Dermis blood vessel endothelial cell (primary cell): ENCODE measurements around the gene MAP6D1. TPM values are rescaled to one million over a fixed set of nuclear protein-coding genes. Genes with fewer than 3 reads are reported as not detected.

ENCODE experiments used
- DNase-seq: peaks from one replicate; pipeline ENCODE4 v3.0.0; 2010
- total RNA-seq: library from RNA; depleted of rRNA; stranded (reverse); fragments of >200 nt; gene quantifications from 2 replicates; pipeline ENCODE4 v1.2.3, GENCODE V29; 2014

Gene MAP6D1
- 2.6 and 3.0 TPM in 2 replicates for total RNA-seq

DNA sequence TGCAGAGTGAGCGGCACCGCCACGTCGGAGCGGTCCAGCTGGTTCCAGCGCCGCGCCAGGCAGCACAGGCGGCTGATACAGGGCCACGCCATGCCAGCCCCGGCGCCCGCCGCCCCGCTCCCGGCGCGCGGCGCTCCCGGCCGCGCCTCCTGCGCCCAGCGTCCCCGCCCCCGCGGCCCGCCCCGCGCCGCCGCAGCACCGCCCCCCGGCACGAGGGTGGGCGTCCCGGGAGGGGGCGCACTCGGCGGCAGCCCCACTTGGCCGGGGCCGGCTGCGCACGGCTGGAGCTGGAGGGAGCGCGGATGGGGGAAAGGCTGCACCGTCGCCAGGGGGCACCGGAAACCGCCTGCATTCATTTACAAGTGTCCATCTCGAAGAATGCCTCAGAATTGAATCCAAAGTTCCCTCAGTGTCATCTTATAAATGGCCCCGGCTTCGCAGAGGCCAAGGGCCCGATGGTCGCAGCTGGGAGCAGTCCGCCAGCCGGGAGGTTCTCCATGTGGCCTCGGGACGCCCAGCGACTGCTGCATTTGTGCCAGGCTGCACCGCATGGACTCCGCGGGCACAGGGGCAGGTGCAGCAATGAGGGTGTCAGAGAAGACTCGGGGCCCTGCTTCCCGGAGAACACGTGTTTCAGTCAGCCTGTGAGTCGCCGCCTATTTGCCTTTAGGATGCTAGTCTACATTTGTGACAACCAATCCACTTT, at the start of gene MAP6D1:
MAP6D1 (minus strand) TSS at position 122 of the 706 bp plus-strand sequence; CDS start at position 92, 30 bp downstream.
- DNase-seq, result peak; percentile 48

DNA sequence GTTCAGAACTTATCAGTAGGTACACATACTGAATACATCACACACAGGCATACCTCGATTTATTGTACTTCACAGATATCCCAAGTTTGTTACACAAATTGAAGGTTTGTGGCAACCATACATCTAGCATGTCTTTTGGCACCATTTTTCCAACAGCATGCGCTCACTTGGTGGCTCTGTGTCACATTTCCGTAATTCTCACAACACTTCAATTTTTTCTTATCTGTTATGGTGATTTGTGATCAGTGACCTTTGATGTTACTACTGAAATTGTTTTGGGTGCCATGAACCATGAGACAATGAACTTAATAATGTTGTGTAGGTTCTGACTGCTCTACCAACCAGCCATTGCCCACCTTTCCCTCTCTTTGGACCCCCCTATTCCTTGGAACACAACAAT, 48.5 kb upstream of the MAP6D1 start:
- DNase-seq, result no peak

DNA sequence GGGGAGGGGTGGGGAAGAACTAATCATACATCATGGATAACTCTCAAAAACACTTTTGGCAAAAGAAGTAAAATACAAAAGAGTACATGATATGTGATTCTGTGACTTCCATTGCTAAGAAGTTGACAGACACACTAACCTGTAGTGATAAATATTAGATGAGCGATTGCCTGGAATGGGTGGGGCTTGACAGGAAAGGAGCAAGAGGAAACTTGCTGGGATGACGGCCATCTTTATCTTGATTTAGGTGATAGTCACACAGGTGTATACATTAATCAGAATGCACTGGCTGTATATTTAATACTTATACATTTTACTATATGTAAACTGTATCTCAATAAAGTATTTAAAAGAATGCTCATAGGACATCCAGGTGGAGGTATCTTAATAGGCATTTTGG, 46.2 kb upstream of the MAP6D1 start:
- DNase-seq, result no peak

DNA sequence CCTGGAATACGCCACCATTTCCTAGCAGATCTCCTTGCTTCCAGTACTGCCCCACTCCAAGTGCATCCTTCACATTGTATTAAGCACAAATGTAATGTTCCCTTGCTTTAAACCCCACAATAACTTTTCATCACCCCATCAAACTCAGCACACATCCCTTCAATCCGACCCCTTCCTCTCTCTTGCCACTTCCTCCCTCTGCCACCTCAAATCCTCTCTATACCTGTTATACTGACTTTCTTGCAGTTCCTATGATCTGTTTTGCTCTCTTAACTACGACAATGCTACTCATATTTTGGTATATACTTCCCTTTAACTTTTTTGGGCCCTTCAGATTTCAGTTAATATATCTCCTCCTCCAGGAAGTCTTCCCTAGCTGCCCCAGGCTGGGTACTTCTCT, 45.2 kb upstream of the MAP6D1 start:
- DNase-seq, result no peak

DNA sequence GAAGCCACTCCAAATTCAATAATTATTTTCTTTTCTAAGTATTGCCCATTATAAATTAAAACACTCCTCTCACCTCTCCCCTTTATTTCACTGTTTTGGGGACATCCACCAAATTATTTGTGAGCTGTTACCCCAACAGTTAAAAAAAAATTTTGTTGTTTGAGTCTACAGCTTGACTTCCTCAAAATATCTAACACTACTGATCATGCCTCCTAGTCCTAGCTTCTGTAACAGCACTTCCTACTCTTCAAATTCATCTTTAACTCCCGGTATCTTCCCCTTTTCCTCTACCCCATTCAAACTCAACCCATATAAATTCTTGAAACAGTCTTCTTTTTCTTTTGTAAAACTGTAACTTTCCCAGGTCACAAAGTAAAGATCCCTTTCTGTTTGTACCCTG, 43.4 kb upstream of the MAP6D1 start:
- DNase-seq, result no peak

DNA sequence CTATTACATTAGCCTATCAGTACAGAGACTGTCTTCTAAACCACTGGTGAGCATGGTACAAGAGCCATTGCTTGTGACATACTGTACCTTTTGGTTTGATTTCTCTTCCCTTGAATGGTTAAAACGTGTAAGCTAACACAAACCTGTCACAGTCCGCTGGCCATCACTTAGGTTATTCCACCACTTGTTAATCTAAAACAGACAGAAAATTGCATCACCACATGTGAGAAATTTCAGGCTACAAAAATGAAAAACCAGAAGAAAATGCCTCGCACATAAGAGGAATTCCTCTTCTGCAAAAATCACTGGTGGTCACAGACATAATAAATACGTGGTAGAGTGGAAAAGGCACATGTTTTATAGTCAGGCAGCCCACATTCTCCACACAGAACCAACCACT, 37.2 kb upstream of the MAP6D1 start:
- DNase-seq, result no peak

DNA sequence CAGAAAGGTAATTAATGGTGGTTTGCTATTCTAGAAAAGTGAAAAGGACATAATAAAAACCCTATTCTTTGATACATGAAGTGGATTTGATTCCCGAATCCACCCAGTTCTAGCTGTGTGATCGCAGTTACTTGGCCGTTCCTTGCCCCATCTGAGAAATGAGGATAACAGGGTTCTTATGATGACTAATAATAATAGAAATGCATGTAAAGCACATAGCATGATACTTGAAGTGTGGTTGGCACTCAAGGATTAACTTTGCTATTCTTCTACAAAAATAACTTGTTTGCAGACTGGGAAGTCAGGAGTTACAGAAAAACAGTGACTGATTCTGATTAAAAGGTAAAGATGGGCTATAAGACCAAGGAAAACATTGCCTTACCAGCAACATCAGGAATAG, 32.5 kb upstream of the MAP6D1 start:
- DNase-seq, result no peak

DNA sequence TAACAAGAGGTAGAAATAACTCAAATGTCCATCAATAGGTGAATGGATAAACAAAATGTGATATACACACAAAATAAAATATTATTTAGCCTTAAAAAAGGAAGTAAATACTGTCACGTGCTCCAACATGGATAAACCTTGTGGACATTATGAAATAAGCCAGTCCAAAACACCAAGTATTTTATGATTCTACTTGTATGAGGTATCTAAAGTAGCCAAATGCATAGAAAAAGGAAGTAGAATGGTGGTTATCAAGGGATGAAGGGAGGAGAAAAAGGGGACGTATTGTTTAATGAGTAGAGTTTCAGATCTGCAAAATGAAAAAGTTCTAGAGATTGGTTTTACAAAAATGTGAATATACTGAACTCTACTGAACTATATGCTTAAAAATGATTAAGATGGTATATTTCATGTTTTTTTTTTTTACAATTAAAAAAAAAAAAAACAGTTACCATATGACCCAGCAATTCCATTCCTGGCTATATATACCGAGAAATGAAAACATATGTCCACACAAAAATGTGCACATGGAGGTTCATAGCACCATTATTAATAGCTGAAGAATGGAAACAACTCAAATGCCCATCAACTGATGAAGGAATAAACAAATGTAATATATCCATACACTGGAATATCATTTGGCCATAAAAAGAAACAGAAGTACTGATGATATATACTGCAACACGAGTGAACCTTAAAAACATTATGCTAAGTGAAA, 29.1 kb upstream of the MAP6D1 start:
- DNase-seq, result no peak

DNA sequence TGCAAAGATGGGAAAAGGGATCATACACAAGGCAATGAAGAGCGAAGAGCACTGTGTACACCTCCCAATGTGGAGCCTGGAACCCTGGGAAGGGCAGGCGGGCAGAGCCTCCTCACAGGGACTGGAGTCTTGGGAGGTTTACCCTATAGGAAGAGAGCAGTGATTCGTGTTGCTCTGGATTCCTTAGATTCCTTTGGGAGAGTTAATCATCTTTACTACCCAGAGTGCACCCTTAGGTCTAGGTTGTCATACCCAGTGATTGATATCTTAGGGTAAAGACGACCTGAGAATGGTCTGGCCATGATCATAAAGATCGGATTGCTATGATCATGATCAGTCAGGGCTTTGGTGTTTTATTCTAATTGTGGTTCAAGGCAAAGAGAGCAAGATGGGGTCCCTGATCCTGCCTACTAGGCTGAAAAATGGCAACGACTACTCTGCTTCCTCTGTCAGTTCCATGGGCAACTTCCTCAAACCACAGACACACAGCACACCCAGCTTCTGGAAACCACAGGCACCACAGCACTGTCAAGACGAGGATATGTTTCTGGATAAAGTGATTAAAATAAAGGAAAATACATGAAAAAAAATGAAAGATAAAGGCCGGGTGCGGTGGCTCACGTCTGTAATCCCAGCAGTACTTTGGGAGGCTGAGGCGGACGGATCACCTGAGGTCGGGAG, 20.4 kb upstream of the MAP6D1 start:
- DNase-seq, result no peak

DNA sequence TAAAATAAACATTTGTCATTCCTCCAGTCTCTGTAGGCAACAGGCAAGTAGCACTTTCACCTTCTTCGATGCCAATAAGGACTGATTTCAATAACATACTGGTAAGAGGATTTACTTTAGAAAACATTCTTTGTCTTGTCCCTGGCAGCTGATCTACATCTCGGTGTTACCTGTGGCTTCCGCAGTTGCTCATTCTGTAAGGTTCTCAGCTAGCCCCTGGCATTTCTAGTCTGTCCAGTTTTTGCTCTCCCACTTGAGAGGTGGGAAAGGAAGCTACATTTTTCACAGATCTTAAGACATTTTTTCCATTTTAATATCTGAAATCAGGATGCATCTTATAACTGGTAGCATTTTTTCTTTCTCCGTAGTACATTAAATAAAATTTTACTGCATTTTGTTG, 19.7 kb upstream of the MAP6D1 start:
- DNase-seq, result no peak

DNA sequence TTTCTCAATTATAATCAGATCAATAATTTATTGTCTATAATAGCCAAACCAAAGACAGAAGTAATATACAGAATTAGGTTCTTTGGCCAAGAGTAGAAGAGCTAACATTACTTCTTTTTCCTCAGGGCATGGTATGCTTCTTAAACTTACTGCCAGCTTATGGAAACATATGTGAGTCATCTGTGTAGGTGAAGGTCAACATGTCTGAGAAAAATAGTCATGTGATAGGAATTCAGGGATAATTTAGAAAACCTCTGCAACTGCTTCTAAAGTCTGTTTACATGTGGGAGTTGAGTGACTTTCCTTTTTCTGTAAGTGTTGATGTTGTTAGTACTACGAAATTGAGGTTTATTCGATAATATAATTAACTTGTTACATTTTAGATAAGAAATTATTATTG, 19.2 kb upstream of the MAP6D1 start:
- DNase-seq, result peak; percentile 68

DNA sequence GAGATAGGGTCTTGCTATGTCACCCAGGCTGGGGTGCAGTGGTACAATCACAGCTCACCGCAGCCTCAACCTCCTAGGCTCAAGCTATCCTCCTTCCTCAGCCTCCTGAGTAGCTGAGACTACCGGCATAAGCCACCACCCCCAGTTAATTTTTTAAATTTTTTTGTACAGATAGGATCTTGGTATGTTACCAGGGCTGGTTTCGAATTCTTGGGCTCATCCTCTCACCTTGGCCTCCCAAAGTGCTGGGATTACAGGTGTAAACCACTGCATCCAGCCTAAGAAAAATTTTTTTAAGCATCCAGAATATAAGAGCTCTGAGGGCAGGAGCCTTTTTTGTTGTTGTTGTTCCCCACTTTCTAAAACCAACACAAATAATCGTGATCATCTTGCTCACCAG, 14.4 kb upstream of the MAP6D1 start:
- no peak for DNase-seq

DNA sequence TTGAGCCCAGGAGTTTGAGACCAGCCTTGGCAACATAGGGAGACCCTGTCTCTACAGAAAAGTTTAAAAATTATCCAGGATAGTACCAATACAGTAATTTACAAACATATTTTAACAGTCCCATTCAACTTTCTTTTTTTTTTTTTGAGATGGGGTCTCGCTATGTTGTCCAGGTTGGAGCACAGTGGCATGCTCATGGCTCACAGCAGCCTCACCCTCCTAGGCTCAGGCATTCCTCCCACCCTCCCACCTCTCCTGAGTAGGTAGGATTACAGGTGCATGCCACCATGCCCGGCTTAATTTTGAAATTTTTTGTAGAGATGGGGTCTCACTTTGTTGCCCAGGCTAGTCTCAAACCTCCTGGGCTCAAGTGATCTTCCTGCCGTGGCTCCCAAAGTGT, 12.5 kb upstream of the MAP6D1 start:
- no peak for DNase-seq

DNA sequence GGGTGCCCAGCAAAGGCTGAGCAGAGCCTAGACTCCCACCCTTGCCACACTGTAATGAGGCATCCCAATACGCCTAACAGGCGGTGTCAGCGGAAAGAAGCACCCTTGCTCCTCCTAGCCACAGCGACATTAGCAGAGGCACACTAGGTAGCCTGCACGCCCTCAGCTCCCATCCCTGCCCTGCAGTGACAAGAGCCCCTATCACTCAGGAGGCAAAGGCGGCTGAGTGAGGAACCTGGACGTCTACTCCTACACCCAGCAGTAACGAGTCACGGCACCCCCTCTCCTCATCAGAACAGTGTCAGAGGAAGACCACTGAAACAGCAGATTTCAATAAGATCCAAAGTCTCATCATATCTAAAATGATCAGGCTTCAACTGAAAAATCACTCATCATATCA, 12.0 kb upstream of the MAP6D1 start:
- DNase-seq, result no peak

DNA sequence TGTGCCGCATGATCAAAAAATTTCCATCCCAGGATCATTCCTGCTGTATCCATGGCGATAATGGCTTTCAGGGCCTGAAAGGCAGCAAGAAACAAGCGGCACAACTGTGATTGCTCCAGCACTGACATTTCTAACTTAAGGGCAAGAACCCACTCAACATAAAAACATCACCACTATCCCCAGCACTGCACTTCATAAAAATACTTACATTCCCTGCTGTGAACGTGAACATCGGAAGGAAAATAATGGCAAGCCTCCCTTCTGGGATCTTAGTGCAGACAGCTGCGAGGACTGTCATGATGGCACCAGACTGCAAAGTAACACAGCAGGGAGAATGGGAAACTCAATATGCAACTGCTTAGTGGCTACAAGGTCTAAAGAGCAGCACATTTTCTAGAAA, 8.1 kb upstream of the MAP6D1 start:
- no peak for DNase-seq

DNA sequence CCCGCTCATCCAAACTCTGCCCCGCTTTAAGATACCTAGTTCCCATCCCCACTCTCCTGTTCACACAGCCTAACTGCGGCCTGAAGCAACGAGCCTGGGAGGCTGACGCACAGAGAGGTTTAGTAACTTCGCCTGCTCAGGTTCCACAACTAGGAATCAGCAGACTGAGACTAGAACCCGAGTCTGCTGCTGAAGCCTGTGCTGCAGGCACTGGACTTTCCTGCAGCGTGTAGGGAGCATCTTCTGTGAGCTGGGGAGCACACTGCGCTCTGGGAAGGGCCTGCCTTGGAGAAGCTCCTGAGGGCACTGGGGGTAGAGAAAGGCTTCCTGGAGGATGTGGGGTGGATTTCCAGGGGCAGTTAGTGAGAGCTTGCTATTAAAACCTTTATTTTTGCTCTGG, 4.8 kb upstream of the MAP6D1 start:
- DNase-seq, result no peak

DNA sequence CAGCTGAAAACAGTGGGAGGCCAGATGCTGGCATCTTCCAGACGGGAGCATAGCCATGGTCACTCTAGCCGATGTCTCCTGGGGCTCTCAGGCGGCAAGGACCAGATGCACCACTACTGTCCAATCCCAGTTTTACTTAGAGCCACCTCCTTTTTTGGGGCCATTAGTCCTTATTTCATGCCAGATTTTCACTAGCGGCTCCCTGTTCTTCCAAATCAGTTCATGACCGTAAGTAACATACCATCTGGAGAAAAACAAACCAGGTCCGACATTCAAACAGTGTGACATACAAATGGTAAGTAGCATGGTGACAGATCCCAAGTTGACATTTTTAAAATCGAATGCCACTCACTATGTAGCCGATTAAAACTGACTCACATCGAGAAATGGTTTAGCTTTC, 4.1 kb upstream of the MAP6D1 start:
- no peak for DNase-seq

DNA sequence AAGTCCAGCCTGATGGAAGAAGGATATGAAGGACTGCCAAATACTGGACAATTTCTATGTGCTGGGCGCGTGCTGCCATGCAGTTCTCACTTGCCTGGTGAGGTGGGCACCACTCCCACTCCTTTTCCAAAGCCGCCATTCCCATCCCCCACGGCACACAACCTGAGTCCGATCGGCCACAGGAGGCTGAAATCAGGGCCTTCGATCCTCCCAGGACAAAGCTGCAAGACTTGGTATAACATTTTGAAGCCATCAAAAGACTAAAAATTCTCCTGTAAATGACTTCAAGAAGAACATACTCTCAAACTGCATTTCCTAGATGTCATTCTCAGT, 3.1 kb upstream of the MAP6D1 start:
- no peak for DNase-seq

DNA sequence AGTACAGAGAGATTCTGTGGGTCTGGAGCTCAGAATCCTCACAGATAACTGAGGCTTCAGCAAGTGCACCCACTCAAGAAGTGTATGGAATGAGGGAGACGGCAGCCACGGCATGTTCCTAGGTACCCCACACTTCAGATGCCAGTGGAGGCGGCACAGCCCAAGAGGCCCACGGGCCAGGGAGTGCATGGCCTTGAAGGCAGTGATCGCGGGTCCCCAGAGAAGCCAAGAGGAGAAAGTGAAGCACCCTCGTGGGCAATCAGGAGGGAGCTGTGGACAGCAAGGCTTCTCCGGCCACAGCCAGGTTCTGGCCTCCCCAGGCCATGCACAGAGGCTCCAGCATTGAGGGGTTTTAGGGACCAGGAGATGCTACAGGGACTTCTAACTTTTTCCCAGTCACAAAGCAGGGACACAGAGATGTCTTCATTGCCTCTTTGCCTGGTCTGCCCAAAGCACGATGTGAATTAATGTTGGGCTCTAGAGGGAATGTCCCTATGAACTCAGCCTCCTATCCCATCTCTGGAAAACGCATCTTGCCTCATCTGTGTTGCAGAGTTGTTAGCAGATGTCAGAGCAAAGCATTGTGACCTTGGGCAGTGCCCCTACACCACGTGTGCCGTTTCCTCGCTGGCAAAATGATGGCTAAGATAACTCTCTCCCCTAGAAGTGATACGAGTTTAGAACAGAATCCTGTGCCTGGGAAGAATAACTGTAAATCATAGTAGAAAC, 2.6 kb upstream of the MAP6D1 start:
- no peak for DNase-seq

DNA sequence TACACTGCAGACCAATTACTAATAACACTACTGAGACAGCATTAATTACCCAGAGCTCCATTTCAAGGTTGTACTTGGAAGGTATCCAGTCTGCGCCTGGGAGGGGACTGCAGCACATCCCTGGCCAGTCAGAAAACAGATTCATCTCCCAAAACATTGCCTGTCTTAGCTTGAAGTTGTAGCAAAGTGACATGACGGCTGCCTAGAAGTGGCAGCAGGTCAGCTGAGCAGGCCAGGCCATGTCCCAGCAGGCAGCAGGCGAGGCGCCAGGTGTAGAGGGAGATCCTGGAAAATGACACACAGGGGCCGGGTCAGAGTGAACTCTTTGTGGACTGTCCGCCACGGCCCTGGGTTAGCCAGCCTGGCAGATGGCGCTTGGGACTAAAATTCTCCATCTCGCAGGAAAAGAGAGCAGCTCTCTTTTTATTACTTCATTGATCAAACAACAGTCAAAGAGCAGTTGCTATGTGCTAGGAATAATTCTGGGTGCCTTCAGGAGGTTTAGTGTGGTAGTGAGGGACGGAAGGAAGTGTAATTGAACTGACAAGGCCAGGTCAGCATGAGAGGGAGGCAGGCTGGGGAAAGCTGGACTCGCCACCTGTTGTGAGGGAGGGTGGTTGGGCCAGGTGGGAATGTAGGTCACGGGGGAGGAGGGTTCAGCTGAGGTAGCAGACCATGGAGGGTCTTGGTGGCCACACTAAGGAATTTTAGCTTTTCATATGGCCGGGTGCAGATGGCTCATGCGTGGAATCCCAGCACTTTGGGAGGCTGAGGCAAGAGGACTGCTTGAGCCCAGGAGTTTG, 1.3 kb upstream of the MAP6D1 start:
- DNase-seq, result no peak

DNA sequence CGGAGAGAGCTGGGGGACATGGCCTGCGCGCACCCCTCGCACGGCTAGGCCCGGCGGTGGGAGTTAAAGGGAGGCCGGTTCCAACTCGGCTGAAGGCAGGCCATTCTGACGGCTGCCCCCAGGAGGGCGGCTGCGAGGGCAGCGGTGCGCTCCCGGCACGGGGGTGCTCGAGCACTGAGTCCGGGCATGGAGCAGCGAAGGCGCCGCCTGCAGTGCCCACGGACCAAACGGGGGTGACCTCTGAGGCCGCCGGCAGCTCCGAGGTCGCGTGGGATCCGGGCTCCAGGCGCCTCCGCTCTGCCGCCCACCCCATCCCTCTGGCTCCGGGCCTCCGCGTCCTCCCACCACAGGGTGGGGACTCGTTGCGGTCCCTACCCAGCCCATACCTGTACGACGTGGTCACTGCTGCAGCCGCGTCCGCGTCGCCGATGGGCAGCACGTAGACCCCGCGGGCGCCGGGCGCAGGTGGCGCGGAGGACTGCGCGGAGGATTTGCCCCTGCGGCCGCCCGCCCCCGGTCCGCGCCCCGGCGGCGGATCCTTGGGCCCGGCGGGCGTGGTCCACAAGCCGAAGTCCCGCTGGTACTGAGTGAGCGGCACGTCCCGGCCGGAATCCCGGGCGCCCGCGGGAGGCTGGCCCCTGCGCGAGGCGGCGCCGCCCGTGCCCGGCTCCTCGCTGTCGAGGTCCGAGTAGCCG, 469 bp downstream of the MAP6D1 start:
- DNase-seq, result peak; percentile 35

DNA sequence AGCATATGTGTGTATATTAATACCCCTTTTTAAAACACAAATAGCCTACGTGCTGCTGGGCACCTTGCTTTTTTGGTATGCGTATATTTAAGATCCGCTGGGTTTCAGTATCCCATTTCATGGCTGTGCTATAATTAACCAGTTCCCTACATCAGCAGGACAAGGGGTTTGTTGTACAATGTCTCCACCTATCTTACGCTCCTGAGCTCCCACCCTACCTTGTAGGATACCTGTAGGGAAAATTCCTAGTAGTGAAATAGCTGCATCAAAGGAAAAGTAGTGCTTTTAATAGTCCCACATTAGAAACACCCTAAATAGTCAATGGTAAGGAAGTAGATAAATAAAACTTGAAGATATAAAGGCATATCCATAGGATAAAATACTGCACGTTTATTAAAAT, 1.4 kb downstream of the MAP6D1 start:
- DNase-seq, result no peak
